UCSD-AML1 (cell line): ENCODE measurements around the gene SSMEM1.
"Not testable (repeated sequence)": the region's sequence is repeated elsewhere in the genome, so short reads cannot be mapped to it uniquely, and the experiment has no call there.

Experiments used
- DNase-seq: peaks from one replicate; lab custom pipeline; 2025; ENCODE audit not compliant: unreplicated experiment; lab: John Stamatoyannopoulos, UW

SSMEM1 gene

GRCh38 chr7:130210181-130210935, 2.7 kb downstream of the SSMEM1 start:
- no peak for DNase-seq

- no peak for DNase-seq
These were observed 6.2 kb downstream of the SSMEM1 start for GRCh38 chr7:130213828-130214227.

DNA sequence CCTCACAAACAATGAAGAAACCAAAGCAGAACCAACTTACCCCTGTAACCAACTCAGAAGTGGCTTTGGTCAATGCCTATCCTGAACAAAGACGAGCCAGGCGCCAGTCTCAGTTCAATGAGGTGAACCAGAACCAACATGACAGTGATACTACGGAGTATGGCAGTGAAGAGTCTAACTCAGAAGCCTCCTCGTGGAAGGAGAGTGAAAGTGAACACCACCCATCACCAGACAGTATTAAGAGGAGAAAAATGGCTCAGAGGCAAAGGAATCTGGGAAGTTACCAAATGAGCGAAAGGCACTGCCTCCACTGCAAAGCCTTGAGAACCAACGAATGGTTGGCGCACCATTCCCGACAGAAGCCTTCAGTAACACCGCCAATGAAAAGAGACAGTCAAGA, 8.4 kb downstream of the SSMEM1 start:
- DNase-seq = no peak

- no peak for DNase-seq
These were observed 9.1 kb downstream of the SSMEM1 start for GRCh38 chr7:130216750-130217149.

GRCh38 chr7:130218806-130219620, 11.4 kb downstream of the SSMEM1 start:
- DNase-seq = no peak

DNA sequence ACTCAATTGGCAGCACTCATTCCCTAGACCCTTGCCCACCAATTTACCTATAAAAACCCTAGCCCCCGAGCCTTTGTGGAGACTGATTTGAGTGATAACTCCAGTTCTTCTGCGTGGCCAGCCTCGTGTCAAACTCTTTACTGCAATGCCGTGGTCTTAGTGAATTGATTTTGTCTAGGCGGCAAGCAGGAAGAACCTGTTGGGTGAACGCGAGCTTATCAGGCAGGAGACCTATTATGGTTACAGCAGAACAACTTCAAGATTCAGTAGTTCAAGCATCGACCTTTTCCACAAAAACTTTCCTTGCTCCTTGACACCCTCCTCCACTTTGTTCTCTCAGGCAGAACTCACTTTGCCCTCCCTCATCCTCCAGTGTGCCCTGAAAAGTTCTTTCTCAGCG, 12.2 kb downstream of the SSMEM1 start:
- DNase-seq = no peak

- DNase-seq = no peak
These were observed 14.1 kb downstream of the SSMEM1 start for GRCh38 chr7:130221746-130222145.

DNA sequence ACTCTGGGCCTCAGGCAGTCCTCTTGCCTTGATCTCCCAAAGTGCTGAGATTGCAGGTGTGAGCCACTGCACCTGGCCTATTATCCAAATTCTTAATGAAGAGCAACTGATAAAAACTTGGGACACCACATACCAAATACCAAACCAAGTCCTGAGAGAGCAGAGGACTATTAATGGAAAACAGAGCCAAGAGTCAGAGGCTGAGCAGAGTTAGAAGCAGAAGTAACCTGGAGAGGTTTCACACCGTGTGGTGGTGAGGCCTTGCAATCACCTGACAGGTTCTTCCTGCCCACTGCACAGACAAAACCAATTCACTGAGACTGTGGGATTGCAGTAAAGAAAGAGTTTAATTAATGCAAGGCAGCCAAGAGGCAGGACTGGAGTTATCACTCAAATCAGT, 16.0 kb downstream of the SSMEM1 start:
- DNase-seq = no peak

DNA sequence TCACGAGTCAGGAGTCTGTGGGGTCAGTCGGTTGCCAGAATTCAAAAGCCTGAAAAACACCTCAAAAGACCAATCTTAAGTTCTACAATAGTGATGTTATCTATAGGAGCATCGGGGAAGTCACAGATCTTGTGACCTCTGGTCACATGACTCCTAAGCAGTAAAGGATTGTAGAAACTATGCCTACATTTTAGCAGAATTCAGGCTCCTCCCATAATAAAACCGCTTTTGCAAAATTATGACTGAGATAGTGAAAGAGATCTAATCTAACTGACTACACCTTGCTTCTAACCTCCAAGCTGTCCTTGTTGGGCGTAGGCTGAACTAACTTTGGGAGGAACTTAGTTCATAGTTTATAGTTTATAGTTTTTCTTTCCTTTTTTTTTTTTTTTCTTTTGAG, 16.6 kb downstream of the SSMEM1 start:
- DNase-seq = no peak

GRCh38 chr7:130224923-130225322, 17.3 kb downstream of the SSMEM1 start:
- not testable (repeated sequence) for DNase-seq

- no peak for DNase-seq
These were observed 18.7 kb downstream of the SSMEM1 start for GRCh38 chr7:130226333-130226732.

DNA sequence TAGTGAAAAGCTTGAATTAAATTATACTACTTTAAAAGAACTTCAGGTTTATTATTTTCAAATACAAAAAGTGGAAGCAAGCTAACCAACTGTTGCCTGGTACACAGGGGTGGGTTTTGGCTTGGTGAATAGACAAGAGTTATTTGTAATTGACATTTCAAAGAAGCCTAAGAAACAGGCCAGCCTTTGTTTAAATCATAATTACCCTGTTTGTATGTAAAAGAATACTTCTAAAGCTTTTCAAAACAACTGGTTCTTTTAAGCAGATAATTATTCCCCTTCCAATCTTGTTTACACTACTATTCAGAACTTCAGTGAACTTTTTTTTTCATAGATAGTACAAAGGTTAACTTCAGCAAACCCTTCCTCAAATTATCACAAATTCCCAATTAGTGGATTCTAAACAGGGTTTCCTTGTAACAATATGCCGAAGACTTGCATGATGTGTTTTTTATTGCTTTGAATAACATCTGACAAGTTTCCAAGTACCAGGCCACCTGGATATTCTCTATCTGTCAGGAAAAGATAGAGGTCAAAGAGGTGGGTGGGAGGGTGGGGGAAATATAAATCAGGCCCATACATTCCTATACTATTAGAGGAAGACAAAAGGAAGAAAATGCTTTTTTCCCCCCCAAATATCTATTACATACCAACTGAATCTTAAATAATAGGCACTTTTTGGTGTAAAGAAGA, 20.4 kb downstream of the SSMEM1 start:
- no peak for DNase-seq

- DNase-seq = no peak
These were observed 21.3 kb downstream of the SSMEM1 start for GRCh38 chr7:130228840-130229502.

DNA sequence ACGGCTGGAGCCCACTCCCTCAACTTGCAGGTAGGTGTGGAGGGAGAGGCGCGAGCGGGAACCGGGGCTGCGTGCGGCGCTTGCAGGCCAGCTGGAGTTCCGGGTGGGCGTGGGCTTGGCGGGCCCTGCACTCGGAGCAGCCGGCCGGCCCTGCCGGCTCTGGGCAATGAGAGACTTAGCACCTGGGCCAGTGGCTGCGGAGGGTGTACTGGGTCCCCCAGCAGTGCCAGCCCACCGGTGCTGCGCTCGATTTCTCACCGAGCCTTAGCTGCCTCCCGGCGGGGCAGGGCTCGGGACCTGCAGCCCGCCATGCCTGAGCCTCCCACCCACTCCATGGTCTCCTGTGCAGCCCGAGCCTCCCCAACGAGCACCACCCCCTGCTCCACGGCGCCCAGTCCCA, 22.3 kb downstream of the SSMEM1 start:
- not testable (repeated sequence) for DNase-seq

DNA sequence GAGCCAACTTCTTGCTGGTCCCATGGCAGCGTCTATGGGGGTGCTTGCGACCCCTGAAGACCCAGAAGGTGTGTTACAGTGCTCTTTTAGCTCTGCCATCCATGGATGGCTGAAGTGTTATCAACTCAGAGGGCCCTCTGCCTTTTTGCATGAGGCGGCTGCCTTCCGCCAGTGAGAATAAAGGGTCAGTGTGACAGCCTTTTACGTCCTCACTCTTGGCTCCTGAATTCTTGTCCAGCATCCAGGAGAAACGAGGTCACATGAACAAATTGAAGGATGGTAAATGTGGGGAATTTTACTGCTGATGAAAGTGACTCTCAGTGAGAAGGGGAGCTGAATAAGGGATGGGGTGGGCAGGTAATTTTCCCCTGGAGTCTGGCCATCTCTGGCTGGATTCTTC, 24.1 kb downstream of the SSMEM1 start:
- no peak for DNase-seq

- no peak for DNase-seq
These were observed 24.5 kb downstream of the SSMEM1 start for GRCh38 chr7:130232209-130232608.

- DNase-seq = no peak
These were observed 26.4 kb downstream of the SSMEM1 start for GRCh38 chr7:130234078-130234477.

DNA sequence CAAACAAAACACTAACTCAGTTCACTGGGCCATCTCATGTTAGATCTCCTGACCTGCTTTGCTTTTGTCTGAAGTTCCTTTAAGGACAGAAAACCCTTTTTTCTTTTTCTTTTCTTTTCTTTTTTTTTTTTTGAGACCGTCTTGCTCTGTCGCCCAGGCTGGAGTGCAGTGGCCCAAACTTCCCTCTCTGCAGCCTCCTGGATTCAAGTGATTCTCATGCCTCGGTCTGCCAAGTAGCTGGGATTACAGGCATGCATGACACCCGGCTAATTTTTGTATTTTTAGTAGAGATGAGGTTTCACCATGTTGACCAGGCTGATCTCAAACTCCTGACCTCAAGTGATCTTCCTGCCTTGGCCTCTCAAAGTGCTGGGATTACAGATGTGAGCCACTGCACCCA, 28.7 kb downstream of the SSMEM1 start:
- not testable (repeated sequence) for DNase-seq

DNA sequence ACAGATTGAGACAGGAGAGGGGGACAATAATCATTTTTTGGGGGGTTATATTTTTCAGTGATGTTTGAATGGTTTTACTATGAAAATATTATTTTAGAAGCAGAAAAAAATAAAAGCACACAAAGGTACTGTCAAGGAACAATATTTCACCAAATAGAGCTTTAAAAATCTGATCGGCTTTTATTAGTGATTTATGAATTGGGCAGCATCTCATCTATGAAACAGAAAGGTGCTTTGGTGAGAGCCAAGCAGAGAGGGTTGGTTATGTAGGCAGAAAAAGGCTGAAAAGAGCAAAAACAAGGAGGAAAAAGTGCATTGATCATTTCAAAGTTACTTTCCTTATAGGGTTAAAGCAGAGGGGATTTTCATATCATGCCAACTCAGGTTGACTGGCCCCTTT, 32.6 kb downstream of the SSMEM1 start:
- no peak for DNase-seq

DNA sequence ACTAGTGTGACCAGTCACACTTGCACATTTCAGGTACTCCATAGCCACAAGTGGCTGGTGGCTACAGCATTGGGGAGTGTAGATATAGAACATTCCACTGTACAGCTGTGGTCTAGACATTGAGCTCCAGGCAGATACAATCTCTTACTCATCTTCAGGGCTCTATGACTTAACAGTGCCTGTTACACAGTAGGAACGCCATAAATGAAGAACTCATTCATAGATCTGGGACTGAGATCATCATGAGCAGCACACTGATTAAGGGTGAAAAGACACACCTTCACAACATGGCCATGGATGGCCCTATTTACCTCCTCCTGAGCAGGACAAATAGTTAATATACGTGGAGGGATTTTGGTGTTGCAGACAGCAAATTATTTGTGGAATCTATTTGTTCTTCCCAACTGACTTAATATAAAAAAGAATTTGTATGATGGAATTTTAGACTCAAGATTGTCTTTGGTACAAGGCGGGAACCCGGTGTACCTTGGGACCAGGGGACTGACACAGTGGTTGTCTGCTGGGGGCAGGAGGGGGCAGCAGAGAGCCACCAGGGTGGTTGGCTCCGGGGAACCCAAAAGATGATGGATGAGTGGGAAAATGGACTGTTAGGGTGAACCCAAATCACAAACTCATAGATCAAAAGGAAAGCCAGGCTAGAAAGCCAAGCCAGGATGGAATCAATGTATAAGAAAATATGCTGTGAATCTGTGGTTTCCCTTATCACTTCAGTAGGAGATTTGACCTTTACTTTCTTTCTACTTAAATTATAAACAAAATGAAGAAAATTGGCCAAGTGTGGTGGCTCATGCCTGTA, 34.7 kb downstream of the SSMEM1 start:
- DNase-seq = peak; percentile 26
